Muscle of leg (tissue), 11 donors: ENCODE measurements around the gene SORBS1. TPM values are rescaled to one million over a fixed set of nuclear protein-coding genes. Genes with fewer than 3 reads are reported as not detected.
A peak's percentile ranks its signal among the peaks of the same experiment; 100 is the strongest.
"Not testable (repeated sequence)": the region's sequence is repeated elsewhere in the genome, so short reads cannot be mapped to it uniquely, and the experiment has no call there.

Source experiments
- DNase-seq: peaks from one replicate; pipeline ENCODE4 v3.0.0; 2013
- H3K27ac ChIP-seq: one replicate; pipeline ENCODE4 v1.5.1; 2013; ENCODE audit warnings: mild to moderate bottlenecking, low read length, control low read depth
- H3K27me3 ChIP-seq: one replicate; pipeline ENCODE4 v1.6.1; 2013; ENCODE audit warnings: low read length; ENCODE audit not compliant: control insufficient read depth, insufficient read depth
- H3K36me3 ChIP-seq: one replicate; pipeline ENCODE4 v1.6.1; 2013; ENCODE audit warnings: low read length; ENCODE audit not compliant: control insufficient read depth, insufficient read depth
- H3K4me1 ChIP-seq: one replicate; pipeline ENCODE4 v1.6.1; 2013; ENCODE audit warnings: low read length; ENCODE audit not compliant: control insufficient read depth, insufficient read depth
- H3K4me3 ChIP-seq: one replicate; pipeline ENCODE4 v1.5.1; 2013; ENCODE audit warnings: low read length, control low read depth
- H3K9me3 ChIP-seq: replicated peaks from 2 replicates; pipeline ENCODE4 v1.6.1; 2013; ENCODE audit warnings: low read depth, low read length; ENCODE audit not compliant: control insufficient read depth
- WGBS: methylation state at CpG from one replicate; pipeline ENCODE4 v1.1.5; 2013; ENCODE audit warnings: missing lambda C conversion rate; ENCODE audit not compliant: insufficient coverage; 5-methylcytosine and 5-hydroxymethylcytosine counted together
- polyA plus RNA-seq, 8 donors: library from polyadenylated mRNA; unstranded; fragments of 120-200 nt; gene quantifications; one replicate each; pipeline versions ENCODE4 v1.2.1 to v1.2.3, GENCODE V29; 2013; ENCODE audit warnings: inconsistent platforms in 1 of 8, low replicate concordance in 1 of 8; ENCODE audit not compliant: insufficient read length in 8 of 8, insufficient read depth in 1 of 8
- total RNA-seq: library from RNA; stranded (reverse); fragments of 120-200 nt; gene quantifications from one replicate; pipeline ENCODE4 v1.2.4, GENCODE V29; 2013

Gene SORBS1
- total and polyA plus RNA-seq, 9 donors, result 50.4 to 104 (median 57.8) TPM

DNA sequence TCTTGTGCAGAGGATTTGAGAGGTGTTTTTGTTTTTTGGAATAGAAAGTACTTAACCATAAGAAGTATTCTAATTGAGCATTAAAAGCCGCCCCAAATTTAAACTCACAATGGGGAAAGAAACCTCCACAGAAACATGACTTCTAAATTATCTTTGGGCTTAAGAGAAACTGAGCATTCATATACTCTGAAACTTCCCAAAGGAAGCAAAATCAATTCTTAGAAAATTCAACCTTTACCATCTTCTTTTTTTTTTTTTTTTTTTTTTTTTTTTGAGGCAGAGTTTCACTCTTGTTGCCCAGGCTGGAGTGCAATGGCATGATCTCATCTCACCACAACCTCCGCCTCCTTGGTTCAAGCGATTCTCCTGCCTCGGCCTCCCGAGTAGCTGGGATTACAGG is 93.5 kb downstream of the SORBS1 start:
- WGBS, result no CpG with 5 or more reads among the region's 5 CpGs
- H3K4me3 ChIP-seq, H3K36me3 ChIP-seq, H3K27me3 ChIP-seq, DNase-seq, H3K9me3 ChIP-seq: not testable (repeated sequence)
- H3K4me1 ChIP-seq, result peaks cover 34% of the 10 kb centered on the region
- H3K27ac ChIP-seq, result peak overlapping the region; percentile 81

- Histone ChIP-seq H3K27me3 (no peaks in the 10 kb centered on the region), H3K36me3 (no peaks in the 10 kb centered on the region), H3K27ac (peak overlapping the region; percentile 81), H3K9me3 (no peaks in the 10 kb centered on the region), H3K4me3 (no peak overlapping the region), H3K4me1 (peaks cover 33% of the 10 kb centered on the region)
- 0% methylated on average over 2 of the region's 5 CpGs for WGBS
- peak; percentile 81 for DNase-seq
These were observed 94.0 kb downstream of the SORBS1 start for GRCh38 chr10:95467162-95467599.

- Histone ChIP-seq H3K36me3 (no peaks in the 10 kb centered on the region), H3K4me1 (peaks cover 29% of the 10 kb centered on the region), H3K4me3 (no peak overlapping the region), H3K27ac (peak overlapping the region; percentile 36), H3K9me3 (no peaks in the 10 kb centered on the region), H3K27me3 (no peaks in the 10 kb centered on the region)
- 93% methylated on average over 2 of the region's 3 CpGs for WGBS
- no peak for DNase-seq
These were observed 94.7 kb downstream of the SORBS1 start for GRCh38 chr10:95466436-95466835.

DNA sequence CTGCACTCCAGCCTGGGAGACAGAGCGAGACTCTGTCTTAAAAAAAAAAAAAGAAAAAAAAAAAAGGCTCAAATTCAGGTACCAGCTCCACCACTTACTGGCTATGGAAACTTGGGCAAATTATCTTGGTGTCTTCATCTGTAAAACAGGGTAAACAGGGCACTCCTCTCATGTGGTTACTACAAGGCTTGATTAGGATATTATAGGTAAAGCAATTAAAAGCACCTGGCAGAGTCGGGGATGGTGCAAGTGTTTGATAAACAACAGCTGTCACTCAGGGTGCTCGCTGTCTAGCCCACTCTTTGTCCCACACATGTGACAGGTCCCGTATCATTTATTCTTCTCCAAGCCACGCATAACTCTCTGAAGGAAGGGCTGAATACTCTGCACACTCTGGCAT is 96.9 kb downstream of the SORBS1 start:
- 87% methylated on average over 4 of the region's 5 CpGs for WGBS
- Histone ChIP-seq H3K4me3 (no peak overlapping the region), H3K36me3 (no peaks in the 10 kb centered on the region), H3K4me1 (peaks cover 30% of the 10 kb centered on the region), H3K27me3 (no peaks in the 10 kb centered on the region), H3K27ac (peak overlapping the region; percentile 71), H3K9me3 (no peaks in the 10 kb centered on the region)
- no peak for DNase-seq

GRCh38 chr10:95462740-95463667 is 98.2 kb downstream of the SORBS1 start:
- H3K4me1 ChIP-seq, result peaks cover 27% of the 10 kb centered on the region
- H3K27ac ChIP-seq, result peak overlapping the region; percentile 71
- no peaks in the 10 kb centered on the region for H3K9me3 ChIP-seq
- H3K27me3 ChIP-seq, result no peaks in the 10 kb centered on the region
- no peaks in the 10 kb centered on the region for H3K36me3 ChIP-seq
- no CpG with 5 or more reads among the region's 1 CpG for WGBS
- H3K4me3 ChIP-seq, result no peak overlapping the region
- DNase-seq, result no peak

DNA sequence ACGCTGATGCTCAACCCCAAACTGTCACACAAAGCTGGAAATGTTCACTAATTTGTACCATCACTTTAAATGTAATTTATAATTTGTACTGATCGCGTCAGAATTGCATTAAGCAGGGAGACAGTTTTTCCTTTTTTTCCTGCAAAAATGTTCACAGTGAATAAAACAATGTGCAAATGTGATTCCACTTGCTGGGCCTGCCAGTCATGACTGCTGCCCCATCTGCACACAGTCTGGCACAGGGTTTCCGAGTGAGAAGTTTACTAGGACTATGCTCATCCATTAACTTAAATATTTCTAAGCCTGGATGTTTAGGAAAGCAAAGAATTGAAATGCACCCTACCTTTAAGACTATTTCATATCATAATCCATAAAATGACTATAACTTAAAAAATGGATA is 99.6 kb downstream of the SORBS1 start:
- no peak for DNase-seq
- Histone ChIP-seq H3K27ac (no peak overlapping the region), H3K9me3 (no peaks in the 10 kb centered on the region), H3K27me3 (no peaks in the 10 kb centered on the region), H3K4me3 (no peak overlapping the region), H3K4me1 (peaks cover 23% of the 10 kb centered on the region), H3K36me3 (no peaks in the 10 kb centered on the region)
- WGBS, result no CpG with 5 or more reads among the region's 4 CpGs

GRCh38 chr10:95459446-95460045 is 101.6 kb downstream of the SORBS1 start:
- H3K4me3 ChIP-seq, result no peak overlapping the region
- H3K4me1 ChIP-seq, result peaks cover 21% of the 10 kb centered on the region
- H3K9me3 ChIP-seq, result no peaks in the 10 kb centered on the region
- peak; percentile 76 for DNase-seq
- no peaks in the 10 kb centered on the region for H3K36me3 ChIP-seq
- H3K27me3 ChIP-seq, result no peaks in the 10 kb centered on the region
- WGBS, result 13% methylated on average over 3 of the region's 9 CpGs
- H3K27ac ChIP-seq, result peak overlapping the region; percentile 80

- no CpG with 5 or more reads among the region's 1 CpG for WGBS
These were observed 102.3 kb downstream of the SORBS1 start for GRCh38 chr10:95458871-95459270.

DNA sequence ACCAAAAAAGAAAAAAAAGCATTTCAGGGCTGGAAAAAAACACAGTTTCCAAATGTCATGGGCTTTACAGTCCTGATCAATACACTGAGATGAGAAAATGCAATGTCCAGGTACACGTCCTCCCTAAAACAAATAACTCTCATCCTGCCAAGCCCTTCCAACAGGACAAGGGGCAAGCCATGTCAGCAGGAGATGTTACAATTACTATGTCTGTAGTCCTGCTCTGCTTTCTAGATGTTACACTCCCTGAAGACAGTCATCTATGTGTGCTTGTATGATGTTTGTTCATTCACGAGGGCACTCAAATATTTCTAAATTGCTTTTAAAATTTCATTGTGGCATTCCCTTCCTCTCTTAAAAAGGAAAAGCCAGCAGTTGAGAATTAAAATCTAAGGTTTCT is 103.2 kb downstream of the SORBS1 start:
- no peak for DNase-seq
- no peak overlapping the region for H3K4me3 ChIP-seq
- no peak overlapping the region for H3K27ac ChIP-seq
- no peaks in the 10 kb centered on the region for H3K9me3 ChIP-seq
- H3K36me3 ChIP-seq, result no peaks in the 10 kb centered on the region
- no CpG with 5 or more reads among the region's 2 CpGs for WGBS
- peaks cover 14% of the 10 kb centered on the region for H3K4me1 ChIP-seq
- H3K27me3 ChIP-seq, result no peaks in the 10 kb centered on the region

More at GRCh38 chr10:95458871-95459270, 102.3 kb downstream of the SORBS1 start:
- peaks cover 18% of the 10 kb centered on the region for H3K4me1 ChIP-seq
- no peaks in the 10 kb centered on the region for H3K9me3 ChIP-seq
- no peaks in the 10 kb centered on the region for H3K27me3 ChIP-seq
- DNase-seq, result peak; percentile 72
- no peak overlapping the region for H3K4me3 ChIP-seq
- H3K27ac ChIP-seq, result peak overlapping the region; percentile 80
- no peaks in the 10 kb centered on the region for H3K36me3 ChIP-seq

GRCh38 chr10:95457319-95457886 is 103.8 kb downstream of the SORBS1 start:
- Histone ChIP-seq H3K4me3 (no peak overlapping the region), H3K36me3 (no peaks in the 10 kb centered on the region), H3K27ac (no peak overlapping the region), H3K27me3 (no peaks in the 10 kb centered on the region), H3K9me3 (no peaks in the 10 kb centered on the region), H3K4me1 (peaks cover 12% of the 10 kb centered on the region)
- no CpG with 5 or more reads among the region's 5 CpGs for WGBS
- no peak for DNase-seq
